ENCODE data around the gene THSD7A. TPM values are rescaled to one million over a fixed set of nuclear protein-coding genes. Genes with fewer than 3 reads are reported as not detected.

The THSD7A gene
- total and polyA plus RNA-seq, 2 of the 13 experiments (the other 11 are each of a cell fraction or from before 2014, with no cell fraction given) = 0.01 to 0.07 TPM

DNA sequence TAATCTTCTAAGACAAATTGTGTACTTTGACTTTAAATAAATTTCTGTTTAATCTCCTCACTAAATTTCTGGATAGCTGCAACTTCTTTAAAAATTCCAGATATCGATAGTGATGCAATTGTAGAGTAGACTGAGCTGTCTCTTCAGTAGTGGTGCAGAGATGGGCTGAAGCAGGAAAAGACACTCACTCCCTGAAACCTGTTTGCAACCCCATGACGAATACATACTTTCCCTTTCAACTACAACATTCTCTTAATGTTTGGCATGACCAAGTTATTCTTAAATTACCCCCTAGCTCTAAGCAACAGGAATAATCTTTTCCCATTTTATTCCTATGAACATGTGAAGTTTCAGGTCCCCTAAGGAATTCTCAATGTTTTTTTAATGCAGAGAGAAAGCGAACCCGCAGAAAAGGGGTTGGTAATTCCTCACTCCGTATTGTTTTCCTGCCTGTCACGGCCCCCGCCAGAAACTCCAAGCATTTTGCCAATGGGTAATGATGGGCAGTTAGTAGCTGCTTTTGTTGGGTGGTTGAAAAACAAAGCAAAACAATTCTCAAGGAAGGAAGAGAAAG is 1.3 kb downstream of the THSD7A start:
- BruUV-seq (replicated peaks) = no TSS peak
- DNase-seq (ENCODE audit: low spot score) (no peak), FAIRE-seq (no peak), ATAC-seq (no peak)
- H3K36me3 ChIP-seq (replicated peaks in 1 of 2; ENCODE audit: control insufficient read depth in 1 of 2, insufficient read depth in 2 of 2, low read length in 2 of 2) = no peaks in the 10 kb centered on the region
- 0 out of 2 replicates have a peak, but pooled peaks cover 6% of the 10 kb centered on the region for H3K4me1 ChIP-seq (ENCODE audit: insufficient read depth, low read length)
- no peak overlapping the region for H3K27ac ChIP-seq (ENCODE audit: extremely low read length, insufficient read depth, low read length)
- in situ Hi-C loops (cut with HindIII; ENCODE audit: extremely low pct_ligation_motif_present, low pct_unique_long_range_greater_than_20kb) = loop anchor here (25.0 kb wide), 1 partner anchor 657 kb away; no protein-coding TSS in a partner anchor
- H3K9ac ChIP-seq (ENCODE audit: insufficient read depth, low read depth, low read length) = no peak overlapping the region
- intact Hi-C loops (cut with micrococcal nuclease; ENCODE audit: unreplicated experiment) = loop anchor here (1.0 to 10.0 kb wide), 2 partner anchors 403 to 664 kb away; no protein-coding TSS in a partner anchor
- CTCF ChIA-PET (ENCODE audit: low intra/inter-chr PET ratio, low total read pairs) = no interaction called here
- H3K4me2 ChIP-seq (ENCODE audit: low read depth, low read length) = no peak overlapping the region
- no peaks in the 10 kb centered on the region for H3K9me3 ChIP-seq (ENCODE audit: low read length)
- peaks cover 0 to 13% of the 10 kb centered on the region in 2 experiments; a peak in 2 of 5 replicates for H3K27me3 ChIP-seq (ENCODE audit: control insufficient read depth in 1 of 2, insufficient read depth in 2 of 2, low read length in 2 of 2)
- 4% methylated on average over 7 of the region's 7 CpGs for WGBS (ENCODE audit: low lambda C conversion rate)
- POLR2A ChIA-PET = no interaction called here
- H3K4me3 ChIP-seq (replicated peaks in 1 of 3; ENCODE audit: insufficient read depth in 1 of 3, low read depth in 2 of 3, low read length in 3 of 3) = no peak overlapping the region
- no peaks in the 10 kb centered on the region for H4K20me1 ChIP-seq (ENCODE audit: insufficient read depth, low read length)
- H2AFZ ChIP-seq (ENCODE audit: low read length) = no peak overlapping the region
- no peaks in the 10 kb centered on the region for H3K79me2 ChIP-seq (ENCODE audit: insufficient read depth, low read length)
- TF ChIP-seq ZBTB2 (CRISPR knock-in tag; IDR thresholded peaks at IDR 0.05; ENCODE audit: low read depth) (no peak), STAG1 (CRISPR knock-in tag; IDR thresholded peaks at IDR 0.05) (no peak), CENPBD1 (CRISPR knock-in tag; IDR thresholded peaks at IDR 0.05; ENCODE audit: borderline replicate concordance, low read depth) (no peak), KLF12 (CRISPR knock-in tag; IDR thresholded peaks at IDR 0.05; ENCODE audit: borderline replicate concordance) (no peak), DPF2 (CRISPR knock-in tag; IDR thresholded peaks at IDR 0.05; ENCODE audit: borderline replicate concordance, low read depth) (no peak), ZNF33B (CRISPR knock-in tag; IDR thresholded peaks at IDR 0.05) (no peak), TSC22D2 (CRISPR knock-in tag; IDR thresholded peaks at IDR 0.05; ENCODE audit: borderline replicate concordance) (no peak), RERE (CRISPR knock-in tag; IDR thresholded peaks at IDR 0.05; ENCODE audit: low read depth) (no peak), WIZ (CRISPR knock-in tag; IDR thresholded peaks at IDR 0.05) (no peak), ZSCAN22 (CRISPR knock-in tag; IDR thresholded peaks at IDR 0.05) (no peak), MEF2D (CRISPR knock-in tag; IDR thresholded peaks at IDR 0.05) (no peak), BCLAF1 (IDR thresholded peaks at IDR 0.05) (no peak), ZNF678 (CRISPR knock-in tag; IDR thresholded peaks at IDR 0.05) (no peak), NFE2 (CRISPR knock-in tag; IDR thresholded peaks at IDR 0.05) (no peak), NFYC (CRISPR knock-in tag; IDR thresholded peaks at IDR 0.05) (no peak)
